OCI-LY3 (cell line): ENCODE measurements around the gene SPDEF.

Experiments
- H2AFZ ChIP-seq: fragments of 200-600, 300-600 bp; shearing (Covaris generic); 2 replicates; pipeline ENCODE4 v1.6.0; 2014; ENCODE audit warnings: antibody characterized with exemption, low read depth, low read length
- H3K27ac ChIP-seq: fragments of 200-600, 300-600 bp; sonication (generic); 2 replicates; pipeline ENCODE4 v1.5.1; 2014; ENCODE audit warnings: mild to moderate bottlenecking, low read length, moderate library complexity, mixed read lengths
- H3K27me3 ChIP-seq: fragments of 200-600, 300-600 bp; sonication (generic); 2 replicates; pipeline ENCODE4 v1.6.1; 2014; ENCODE audit warnings: low read depth, low read length, mixed read lengths
- H3K36me3 ChIP-seq: fragments of 200-600, 300-600 bp; sonication (generic); replicated peaks from 2 replicates; pipeline ENCODE3; 2014; ENCODE audit warnings: low read depth, low read length, mixed read lengths
- H3K4me1 ChIP-seq: fragments of 300-600, 200-600 bp; sonication (generic); 2 replicates; pipeline ENCODE4 v1.6.1; 2014; ENCODE audit warnings: low read length, mixed read lengths
- H3K4me2 ChIP-seq: fragments of 200-600, 300-600 bp; sonication (generic); 2 replicates; pipeline ENCODE4 v1.6.1; 2014; ENCODE audit warnings: low read length, mixed read lengths
- H3K4me3 ChIP-seq: fragments of 300-600, 200-600 bp; sonication (generic); 2 replicates; pipeline ENCODE4 v1.5.1; 2014; ENCODE audit warnings: antibody characterized with exemption, mild to moderate bottlenecking, low read length, moderate library complexity
- H3K79me2 ChIP-seq: fragments of 300-600, 200-600 bp; shearing (Covaris generic); 2 replicates; pipeline ENCODE4 v1.6.1; 2014; ENCODE audit warnings: mild to moderate bottlenecking, low read length, mixed read lengths
- H3K9ac ChIP-seq: fragments of 300-600, 200-600 bp; shearing (Covaris generic); 2 replicates; pipeline ENCODE4 v1.6.0; 2014; ENCODE audit warnings: mild to moderate bottlenecking, low read length, moderate library complexity
- H3K9me3 ChIP-seq: fragments of 200-600, 300-600 bp; shearing (Covaris generic); 2 replicates; pipeline ENCODE4 v1.6.1; 2014; ENCODE audit warnings: low read length, mixed read lengths; ENCODE audit not compliant: insufficient read depth
- H4K20me1 ChIP-seq: fragments of 200-600, 300-600 bp; sonication (generic); 2 replicates; pipeline ENCODE4 v1.6.1; 2016; ENCODE audit warnings: low read length, mixed read lengths; ENCODE audit not compliant: insufficient read depth
- CTCF ChIP-seq: fragments of 200-600, 300-600 bp; sonication (generic); IDR thresholded peaks from 2 replicates; pipeline ENCODE4 v1.5.1; 2014; ENCODE audit warnings: antibody characterized with exemption, low read length, low read depth
- EZH2phosphoT487 ChIP-seq: fragments of 200-600 bp; shearing (Covaris generic); IDR thresholded peaks from 2 replicates; pipeline ENCODE4 v1.6.1; 2018; ENCODE audit warnings: antibody characterized with exemption, mixed run types, low read depth

Gene SPDEF

DNA sequence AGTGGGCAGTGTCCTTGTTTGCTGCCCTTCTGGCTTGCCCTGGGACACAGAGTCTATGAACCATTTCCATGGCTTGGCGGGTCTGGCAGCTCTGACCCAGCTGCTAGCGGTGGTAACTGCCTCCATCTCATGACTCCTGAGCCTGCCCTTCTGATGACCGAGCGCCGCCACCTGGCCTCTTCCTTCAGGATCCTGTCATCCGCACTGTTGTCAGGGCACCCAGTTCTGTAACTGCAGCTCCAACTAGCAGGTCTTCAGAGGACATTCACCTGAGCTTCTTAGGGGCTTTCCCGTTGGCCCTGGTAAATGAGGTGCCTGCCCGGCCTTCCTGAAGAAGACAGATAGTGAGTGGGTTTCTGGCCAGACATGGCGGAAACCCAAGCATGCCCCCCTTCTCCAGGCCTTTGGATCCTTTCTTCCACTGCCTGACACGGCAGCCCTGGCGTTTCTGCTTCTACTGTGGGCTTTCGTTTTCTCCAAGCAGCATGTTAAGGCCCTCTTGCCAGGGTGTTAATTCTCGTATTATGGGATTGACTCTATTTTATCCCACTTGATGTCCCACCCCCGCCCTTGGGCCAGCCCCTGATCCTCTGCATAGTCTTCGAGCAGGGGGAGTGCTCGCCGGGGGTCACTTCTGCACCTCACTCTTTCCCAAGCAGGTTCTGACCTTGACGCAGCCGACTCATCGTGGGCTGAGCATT is 65.6 kb downstream of the SPDEF start:
- no peaks in the 10 kb centered on the region for H3K79me2 ChIP-seq
- no peaks in the 10 kb centered on the region for H3K27me3 ChIP-seq
- H3K9ac ChIP-seq, result no peak overlapping the region
- H4K20me1 ChIP-seq, result no peaks in the 10 kb centered on the region
- H3K4me1 ChIP-seq, result no peaks in the 10 kb centered on the region
- no peaks in the 10 kb centered on the region for H3K36me3 ChIP-seq
- no peak overlapping the region for H2AFZ ChIP-seq
- no peaks in the 10 kb centered on the region for H3K9me3 ChIP-seq
- no peak overlapping the region for H3K4me2 ChIP-seq
- no peak overlapping the region for H3K27ac ChIP-seq
- TF ChIP-seq CTCF (no peak), EZH2phosphoT487 (no peak)
- no peak overlapping the region for H3K4me3 ChIP-seq

DNA sequence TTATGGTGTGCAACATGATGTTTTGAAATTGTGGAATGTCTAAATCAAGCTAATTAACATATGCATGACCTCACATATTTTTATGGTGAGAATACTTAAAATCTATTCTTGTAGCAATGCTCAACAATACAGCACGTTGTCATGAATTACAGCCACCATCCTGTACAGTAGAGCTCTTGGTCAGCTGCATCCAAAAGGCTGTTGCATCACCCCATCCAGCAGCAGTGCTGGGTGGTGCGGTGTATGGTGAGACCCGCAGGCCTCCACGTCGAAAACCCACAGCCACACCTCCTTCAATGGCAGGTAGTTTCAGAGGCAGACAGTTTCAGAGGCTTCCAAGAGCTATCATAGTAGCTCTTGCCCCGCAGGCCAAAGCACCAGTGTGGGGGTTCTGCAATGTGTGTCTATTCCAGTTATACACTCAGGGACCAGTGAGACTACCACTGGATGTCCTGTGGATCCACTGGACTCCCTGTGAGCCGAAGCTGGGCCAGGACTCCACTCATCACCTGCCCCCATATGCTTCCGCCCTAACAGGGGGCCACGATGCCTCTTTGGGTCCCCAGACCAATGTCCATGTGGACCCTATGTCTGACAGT is 66.8 kb downstream of the SPDEF start:
- no peak overlapping the region for H3K4me2 ChIP-seq
- H3K27ac ChIP-seq, result no peak overlapping the region
- no peak overlapping the region for H3K4me3 ChIP-seq
- H3K4me1 ChIP-seq, result peaks cover 7% of the 10 kb centered on the region
- H3K9ac ChIP-seq, result no peak overlapping the region
- no peaks in the 10 kb centered on the region for H3K27me3 ChIP-seq
- no peaks in the 10 kb centered on the region for H3K9me3 ChIP-seq
- no peaks in the 10 kb centered on the region for H3K79me2 ChIP-seq
- TF ChIP-seq CTCF (no peak), EZH2phosphoT487 (no peak)
- no peaks in the 10 kb centered on the region for H3K36me3 ChIP-seq
- H2AFZ ChIP-seq, result no peak overlapping the region
- no peaks in the 10 kb centered on the region for H4K20me1 ChIP-seq
